Karpas-422 (cell line): ENCODE data around the gene RASL12. TPM values are rescaled to one million over a fixed set of nuclear protein-coding genes. Genes with fewer than 3 reads are reported as not detected.

Experiments
- DNase-seq: peaks from one replicate; pipeline ENCODE4 v3.0.0-alpha.2; 2015
- H2AFZ ChIP-seq: fragments of 200-600 bp; sonication (generic); 2 replicates; pipeline ENCODE4 v1.6.1; 2014; ENCODE audit warnings: antibody characterized with exemption, low read length, mixed read lengths
- H3K27ac ChIP-seq: fragments of 200-600 bp; sonication (generic); 2 replicates; pipeline ENCODE4 v1.5.1; 2014; ENCODE audit warnings: mild to moderate bottlenecking, low read length, moderate library complexity
- H3K27me3 ChIP-seq: fragments of 200-600 bp; sonication (generic); 2 replicates; pipeline ENCODE4 v1.6.1; 2014; ENCODE audit warnings: low read length, mixed read lengths
- H3K36me3 ChIP-seq: fragments of 200-600 bp; sonication (generic); 2 replicates; pipeline ENCODE4 v1.6.1; 2014; ENCODE audit warnings: low read length, mixed read lengths; ENCODE audit not compliant: insufficient read depth
- H3K4me1 ChIP-seq: fragments of 200-600 bp; sonication (generic); 2 replicates; pipeline ENCODE4 v1.6.1; 2014; ENCODE audit warnings: mild to moderate bottlenecking, low read length, mixed read lengths
- H3K4me2 ChIP-seq: fragments of 200-600 bp; sonication (generic); 2 replicates; pipeline ENCODE4 v1.6.1; 2014; ENCODE audit warnings: low read length, low read depth, mild to moderate bottlenecking; ENCODE audit not compliant: poor library complexity, severe bottlenecking
- H3K4me3 ChIP-seq: fragments of 200-600 bp; sonication (generic); 2 replicates; pipeline ENCODE4 v1.5.1; 2014; ENCODE audit warnings: mild to moderate bottlenecking, antibody characterized with exemption, low read length, mixed read lengths
- H3K79me2 ChIP-seq: fragments of 200-600 bp; sonication (generic); 2 replicates; pipeline ENCODE4 v1.6.1; 2014; ENCODE audit warnings: mild to moderate bottlenecking, low read length, mixed read lengths
- H3K9ac ChIP-seq: fragments of 200-600 bp; sonication (generic); 2 replicates; pipeline ENCODE4 v1.6.0; 2014; ENCODE audit warnings: low read length
- H3K9me2 ChIP-seq: fragments of 200-600 bp; sonication (generic), shearing (Covaris generic); replicated peaks from 2 replicates; pipeline ENCODE4 v1.6.0; 2014; ENCODE audit warnings: mild to moderate bottlenecking, low read length, moderate library complexity; ENCODE audit not compliant: insufficient read depth
- H3K9me3 ChIP-seq: fragments of 300-700, 200-600 bp; sonication (generic); 2 replicates; pipeline ENCODE4 v1.6.1; 2014; ENCODE audit warnings: low read length, mixed read lengths
- H4K20me1 ChIP-seq: fragments of 200-600 bp; sonication (generic); 2 replicates; pipeline ENCODE4 v1.6.1; 2014; ENCODE audit warnings: mild to moderate bottlenecking, antibody characterized with exemption, low read length, low read depth; ENCODE audit not compliant: insufficient read depth
- total RNA-seq: library from RNA; depleted of rRNA; stranded (reverse); fragments of >200 nt; shearing (Covaris generic); gene quantifications from 2 replicates; pipeline ENCODE4 v1.2.3, GENCODE V29; 2014; ENCODE audit warnings: low replicate concordance; rRNA removed

Gene RASL12
- not detected in 2 replicates for total RNA-seq

- Histone ChIP-seq H3K9ac (no peak within 1 kb of the TSS), H3K27me3 (no peaks in the 10 kb centered on the region), H3K4me2 (no peak within 1 kb of the TSS), H3K4me1 (no peaks in the 10 kb centered on the region), H3K9me2 (no peaks in the 10 kb centered on the region), H3K4me3 (no peak within 1 kb of the TSS), H3K79me2 (no peaks in the 10 kb centered on the region), H2AFZ (no peak within 1 kb of the TSS), H3K27ac (no peak within 1 kb of the TSS), H4K20me1 (no peaks in the 10 kb centered on the region), H3K36me3 (no peaks in the 10 kb centered on the region), H3K9me3 (no peaks in the 10 kb centered on the region)
- no peak for DNase-seq
These were observed at the start of gene RASL12 for GRCh38 chr15:65067645-65068402. RASL12 (minus strand) TSS chr15:65067991; CDS start chr15:65067835, 156 bp downstream.

- Histone ChIP-seq H3K9me2 (no peaks in the 10 kb centered on the region), H3K79me2 (0 out of 2 replicates have a peak, but pooled peaks cover 4% of the 10 kb centered on the region), H2AFZ (no peak overlapping the region), H3K36me3 (peaks cover 47% of the 10 kb centered on the region), H3K4me2 (no peak overlapping the region), H4K20me1 (no peaks in the 10 kb centered on the region), H3K9me3 (no peaks in the 10 kb centered on the region), H3K4me3 (no peak overlapping the region), H3K27me3 (no peaks in the 10 kb centered on the region), H3K27ac (no peak overlapping the region), H3K4me1 (no peaks in the 10 kb centered on the region), H3K9ac (no peak overlapping the region)
- DNase-seq: no peak
These were observed 47.8 kb upstream of the RASL12 start for GRCh38 chr15:65115542-65115941.

GRCh38 chr15:65115086-65115485, 47.3 kb upstream of the RASL12 start, which contains the start of gene UBAP1L:
UBAP1L (minus strand) TSS chr15:65115200; CDS start chr15:65106215, 8,985 bp downstream.
- peaks cover 47% of the 10 kb centered on the region for H3K36me3 ChIP-seq

GRCh38 chr15:65110676-65111292, 43.0 kb upstream of the RASL12 start:
- no peaks in the 10 kb centered on the region for H3K9me3 ChIP-seq
- H3K36me3 ChIP-seq: peaks cover 20% of the 10 kb centered on the region; the same call in 1 of the 2 replicates
- no peaks in the 10 kb centered on the region for H3K9me2 ChIP-seq
- H2AFZ ChIP-seq: no peak overlapping the region
- no peak overlapping the region for H3K4me2 ChIP-seq
- H3K4me1 ChIP-seq: no peaks in the 10 kb centered on the region
- no peak overlapping the region for H3K4me3 ChIP-seq
- no peak overlapping the region for H3K27ac ChIP-seq
- H3K27me3 ChIP-seq: no peaks in the 10 kb centered on the region
- H3K79me2 ChIP-seq: no peaks in the 10 kb centered on the region
- DNase-seq: no peak
- no peaks in the 10 kb centered on the region for H4K20me1 ChIP-seq
- H3K9ac ChIP-seq: no peak overlapping the region

More at GRCh38 chr15:65115086-65115485, 47.3 kb upstream of the RASL12 start, which contains the start of gene UBAP1L:
- Histone ChIP-seq H4K20me1 (no peaks in the 10 kb centered on the region), H3K27ac (no peak within 1 kb of the TSS), H3K4me3 (no peak within 1 kb of the TSS), H2AFZ (no peak within 1 kb of the TSS), H3K9me3 (no peaks in the 10 kb centered on the region), H3K4me2 (no peak within 1 kb of the TSS), H3K27me3 (no peaks in the 10 kb centered on the region), H3K9me2 (no peaks in the 10 kb centered on the region), H3K9ac (no peak within 1 kb of the TSS), H3K4me1 (no peaks in the 10 kb centered on the region), H3K79me2 (0 out of 2 replicates have a peak, but pooled peaks cover 4% of the 10 kb centered on the region)
- DNase-seq: no peak

- H4K20me1 ChIP-seq: no peaks in the 10 kb centered on the region
- no peaks in the 10 kb centered on the region for H3K9me3 ChIP-seq
- H3K27me3 ChIP-seq: no peaks in the 10 kb centered on the region
- no peak overlapping the region for H3K27ac ChIP-seq
- no peak overlapping the region for H2AFZ ChIP-seq
- no peaks in the 10 kb centered on the region for H3K9me2 ChIP-seq
- no peak overlapping the region for H3K4me2 ChIP-seq
- peaks cover 7% of the 10 kb centered on the region; the same call in 1 of the 2 replicates for H3K36me3 ChIP-seq
- DNase-seq: no peak
- H3K79me2 ChIP-seq: no peaks in the 10 kb centered on the region
- H3K4me1 ChIP-seq: no peaks in the 10 kb centered on the region
- no peak overlapping the region for H3K9ac ChIP-seq
- H3K4me3 ChIP-seq: no peak overlapping the region
These were observed 38.3 kb upstream of the RASL12 start for GRCh38 chr15:65106011-65106590.

- H3K9me3 ChIP-seq: no peaks in the 10 kb centered on the region
- no peaks in the 10 kb centered on the region for H4K20me1 ChIP-seq
- H3K27ac ChIP-seq: no peak overlapping the region
- H3K9me2 ChIP-seq: no peaks in the 10 kb centered on the region
- no peak overlapping the region for H2AFZ ChIP-seq
- H3K4me3 ChIP-seq: no peak overlapping the region
- H3K79me2 ChIP-seq: no peaks in the 10 kb centered on the region
- no peak for DNase-seq
- H3K4me1 ChIP-seq: no peaks in the 10 kb centered on the region
- no peak overlapping the region for H3K9ac ChIP-seq
- no peak overlapping the region for H3K4me2 ChIP-seq
- peaks cover 11% of the 10 kb centered on the region; the same call in 1 of the 2 replicates for H3K36me3 ChIP-seq
- H3K27me3 ChIP-seq: no peaks in the 10 kb centered on the region
These were observed 37.2 kb upstream of the RASL12 start for GRCh38 chr15:65105038-65105437.

- Histone ChIP-seq H3K4me3 (no peak overlapping the region), H3K27me3 (no peaks in the 10 kb centered on the region), H3K4me1 (no peaks in the 10 kb centered on the region), H3K4me2 (no peak overlapping the region), H3K9me3 (no peaks in the 10 kb centered on the region), H3K9me2 (no peaks in the 10 kb centered on the region), H4K20me1 (no peaks in the 10 kb centered on the region), H3K79me2 (no peaks in the 10 kb centered on the region), H3K36me3 (peaks cover 14% of the 10 kb centered on the region), H3K27ac (no peak overlapping the region), H2AFZ (no peak overlapping the region), H3K9ac (no peak overlapping the region)
- no peak for DNase-seq
These were observed 35.1 kb upstream of the RASL12 start for GRCh38 chr15:65102912-65103311.
